Hindlimb muscle (tissue), 1 donor: ENCODE data around the gene TGM2. TPM values are rescaled to one million over a fixed set of nuclear protein-coding genes. Genes with fewer than 3 reads are reported as not detected.

Experiments
- DNase-seq: peaks from one replicate; pipeline ENCODE4 v3.0.0-alpha.2; 2013
- polyA plus RNA-seq: library from polyadenylated mRNA; unstranded; fragments of 120-200 nt; gene quantifications from one replicate; pipeline ENCODE4 v1.2.1, GENCODE V29; 2013; ENCODE audit not compliant: insufficient read length

TGM2 gene
- polyA plus RNA-seq, 1 donor = 14.9 TPM

DNA sequence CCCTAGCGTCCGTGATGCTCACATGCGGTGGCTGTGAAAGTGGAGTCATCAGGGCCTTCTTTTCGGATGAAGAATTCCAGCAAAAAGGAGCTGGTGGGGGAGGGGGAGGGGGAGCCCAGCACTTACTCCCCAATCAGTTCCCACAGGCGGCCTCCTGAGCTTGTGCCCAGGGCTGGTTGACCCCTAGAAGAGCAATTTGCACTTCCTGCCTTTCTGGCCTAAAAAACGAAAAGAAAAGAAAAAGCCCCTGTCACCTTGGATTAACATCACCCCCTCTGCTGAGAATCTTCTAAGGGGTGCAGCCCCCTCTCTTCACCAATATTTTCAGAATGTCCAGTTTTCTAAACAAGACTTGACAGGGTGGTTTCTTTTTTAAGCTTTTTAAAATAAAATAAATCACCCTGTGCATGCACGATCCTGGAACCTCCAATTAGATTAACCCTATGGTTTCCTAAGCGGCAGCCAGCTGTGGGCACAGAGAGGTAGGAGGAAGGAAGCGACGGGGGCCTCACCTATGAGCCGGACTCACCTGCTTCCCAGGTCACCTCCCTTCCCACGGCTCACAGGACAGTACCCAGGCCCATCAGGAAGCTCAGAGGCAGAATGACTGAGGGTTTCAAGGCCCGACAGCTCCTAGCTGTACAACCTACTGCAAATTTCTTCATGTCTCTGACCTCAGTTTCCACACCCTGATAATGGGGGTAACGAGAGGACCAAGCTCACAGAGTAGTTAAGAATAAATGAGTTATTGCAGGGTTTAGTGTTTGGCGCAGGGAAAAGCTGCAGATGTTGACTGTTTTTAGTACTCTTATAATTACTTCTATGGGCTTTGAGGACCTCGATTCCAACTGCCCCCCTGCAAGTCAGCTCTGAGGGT is 10.5 kb upstream of the TGM2 start:
- no peak for DNase-seq

DNA sequence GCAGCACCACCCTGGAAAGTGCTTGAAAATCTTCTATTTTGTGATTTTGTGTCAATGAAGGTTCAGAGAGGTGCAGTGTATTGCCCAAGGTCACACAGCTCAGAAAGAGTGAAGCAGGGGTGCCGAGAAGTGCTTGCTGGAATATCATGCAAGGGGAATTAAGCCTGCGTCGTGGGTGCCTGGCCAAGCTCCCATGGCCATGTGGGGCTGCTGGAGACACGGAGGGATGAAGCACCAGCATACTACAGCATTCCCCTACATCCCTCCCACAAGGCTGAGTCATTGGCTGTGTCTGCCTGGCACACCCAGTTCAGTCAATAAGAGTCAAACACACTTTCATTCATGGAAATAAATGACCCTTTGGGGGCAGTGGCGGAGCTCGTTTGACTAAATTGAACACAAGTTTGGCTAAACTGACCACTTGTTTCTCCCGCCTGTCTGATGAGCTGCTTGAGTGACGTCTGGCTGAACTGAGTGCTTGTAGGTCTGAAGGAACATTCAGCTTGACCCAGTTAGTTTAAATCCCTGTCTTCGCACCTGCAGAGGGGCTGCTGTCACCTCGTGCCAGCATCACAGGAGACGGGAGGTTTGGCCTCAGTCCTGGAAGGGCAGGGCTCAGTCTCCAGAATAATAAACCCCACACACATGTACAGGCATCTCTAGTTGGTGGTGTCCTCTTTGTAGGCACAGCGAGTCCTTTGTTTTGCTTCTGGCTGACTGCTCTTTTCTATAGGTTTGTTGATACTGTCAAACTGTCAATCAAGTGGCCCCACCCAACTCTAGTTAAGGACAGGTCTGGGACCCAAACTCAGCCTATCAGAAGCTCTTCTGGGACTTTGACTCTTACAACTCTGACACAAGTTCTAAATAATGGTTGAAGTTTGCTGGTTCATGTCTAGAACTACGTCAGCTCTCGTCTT is 8.4 kb upstream of the TGM2 start:
- peak; percentile 29 for DNase-seq

DNA sequence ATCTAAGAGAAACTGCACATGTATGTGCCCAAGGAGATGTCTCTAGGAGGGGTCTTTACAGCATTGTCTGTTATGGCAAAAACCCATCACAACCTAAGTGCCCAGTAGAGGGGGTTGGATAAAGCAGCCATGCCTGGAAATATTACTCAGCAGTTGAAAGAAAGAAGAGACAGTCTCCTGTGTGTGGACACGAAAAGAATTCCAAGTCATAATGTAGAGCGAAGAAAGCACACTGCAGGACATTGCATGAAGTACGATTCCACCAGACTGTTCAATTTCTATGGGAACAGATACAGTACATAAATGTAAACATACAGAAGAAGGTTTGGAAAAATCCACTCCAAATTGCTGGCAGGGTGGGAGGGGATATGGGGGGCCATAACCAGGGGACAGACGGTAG is 7.3 kb upstream of the TGM2 start:
- DNase-seq = peak; percentile 36

DNA sequence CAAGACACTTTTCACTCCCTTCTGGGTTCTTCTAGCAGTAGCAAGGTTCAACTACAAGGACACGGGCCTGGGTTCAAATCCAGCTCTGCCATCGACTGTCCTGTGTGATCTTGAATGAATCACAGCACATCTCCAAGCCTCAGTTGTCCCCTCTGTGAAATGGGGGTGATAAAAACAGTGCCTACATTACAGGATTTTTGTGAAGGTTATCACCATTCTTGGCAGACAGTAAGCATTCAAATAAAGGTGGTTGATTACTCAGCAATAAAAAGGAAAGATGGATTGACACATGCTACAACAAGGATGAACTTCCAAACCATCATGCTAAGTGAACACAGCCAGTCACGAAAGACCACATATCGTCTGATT is 6.6 kb upstream of the TGM2 start:
- no peak for DNase-seq

DNA sequence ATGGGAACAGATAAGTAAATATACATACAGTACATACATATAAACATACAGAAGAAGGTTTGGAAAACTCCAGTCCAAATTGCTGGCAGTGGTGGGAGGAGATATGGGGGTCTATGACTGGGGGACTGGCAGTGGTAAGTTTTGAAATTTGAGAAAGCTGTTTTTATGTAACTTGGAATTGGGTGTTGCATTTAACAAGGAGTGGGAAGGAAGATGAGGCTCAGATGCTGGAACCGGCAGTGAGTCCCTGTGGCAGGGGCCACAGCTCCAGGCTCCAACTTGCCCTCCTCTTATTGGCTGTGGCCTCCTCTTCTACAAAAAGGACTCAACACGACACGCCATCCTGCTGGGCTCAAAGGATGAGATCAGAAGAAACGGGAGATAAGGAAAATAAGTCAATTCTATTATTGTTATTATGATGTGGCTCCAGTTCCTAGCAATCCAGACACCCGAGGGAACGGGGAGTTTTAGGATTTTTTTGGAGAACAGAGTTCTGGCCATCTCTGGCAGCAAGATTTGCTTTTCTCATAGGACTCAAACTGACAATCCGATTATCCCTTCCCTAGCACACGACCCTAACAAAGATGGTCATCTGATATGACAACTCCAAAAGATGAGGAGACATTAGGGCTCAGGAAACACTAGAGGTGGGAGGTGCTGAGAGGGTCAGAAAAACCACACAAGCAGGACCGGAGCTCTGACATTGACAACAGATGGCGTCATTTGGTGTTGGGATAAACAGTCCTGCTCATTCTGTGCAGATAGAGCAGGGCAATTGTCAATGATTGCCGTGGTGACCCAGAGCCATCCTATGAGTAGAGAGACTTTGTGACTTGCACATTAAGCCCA is 6.0 kb upstream of the TGM2 start:
- no peak for DNase-seq

DNA sequence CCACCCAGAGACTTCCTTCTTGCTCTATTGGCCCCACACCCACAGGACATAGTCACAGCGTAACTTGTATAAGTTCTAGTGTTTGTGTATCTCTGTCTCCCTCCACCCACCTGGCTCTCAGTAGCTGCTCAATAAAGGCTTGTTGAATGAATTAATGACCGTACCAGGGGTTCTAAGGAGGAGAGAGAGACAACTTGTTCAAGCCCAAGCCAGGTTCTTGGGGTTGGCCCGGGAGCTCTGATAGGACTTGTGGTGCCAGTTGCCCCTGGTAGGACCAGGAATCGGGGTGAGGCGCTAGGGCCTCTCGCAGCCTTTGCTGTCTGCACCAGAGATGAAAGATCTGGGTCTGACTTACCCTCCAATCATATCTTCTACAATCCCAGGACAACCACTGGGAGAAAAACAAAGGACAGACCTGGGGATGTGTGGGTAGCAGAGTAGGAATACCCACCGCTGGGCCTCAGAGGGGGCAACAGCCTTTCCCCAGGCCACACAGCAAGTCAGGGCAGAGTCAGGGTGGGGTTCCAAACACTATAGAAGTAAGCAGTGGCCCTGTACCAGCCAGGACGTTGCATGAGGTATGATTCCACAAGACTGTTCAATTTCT is 5.3 kb upstream of the TGM2 start:
- no peak for DNase-seq

DNA sequence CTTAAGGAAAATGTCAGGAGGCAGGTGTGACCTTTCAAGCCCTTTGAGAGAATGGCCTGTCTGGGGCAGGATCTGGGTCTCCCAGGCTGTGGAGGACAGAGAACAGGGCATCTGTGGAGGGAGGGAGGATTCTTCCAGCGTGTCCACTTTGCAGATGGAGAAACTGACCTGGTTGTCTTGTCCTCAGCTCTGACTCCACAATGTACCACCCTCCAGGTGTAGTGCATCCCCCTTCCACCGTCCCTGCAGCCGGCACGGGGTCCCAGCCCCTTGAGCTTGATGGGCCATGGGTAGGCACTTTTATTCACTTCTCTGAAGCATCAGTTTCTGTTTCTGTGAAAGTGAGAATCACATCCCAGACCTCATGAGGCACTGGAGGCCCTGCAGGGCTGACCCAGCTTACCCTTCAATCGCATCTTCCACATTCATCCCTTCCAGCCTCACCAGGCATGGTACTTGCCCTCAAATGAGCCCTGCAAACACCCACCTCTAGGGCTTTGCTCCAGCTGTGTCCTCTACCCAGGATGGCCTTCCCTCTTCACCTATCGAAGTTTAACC is 4.6 kb upstream of the TGM2 start:
- no peak for DNase-seq

DNA sequence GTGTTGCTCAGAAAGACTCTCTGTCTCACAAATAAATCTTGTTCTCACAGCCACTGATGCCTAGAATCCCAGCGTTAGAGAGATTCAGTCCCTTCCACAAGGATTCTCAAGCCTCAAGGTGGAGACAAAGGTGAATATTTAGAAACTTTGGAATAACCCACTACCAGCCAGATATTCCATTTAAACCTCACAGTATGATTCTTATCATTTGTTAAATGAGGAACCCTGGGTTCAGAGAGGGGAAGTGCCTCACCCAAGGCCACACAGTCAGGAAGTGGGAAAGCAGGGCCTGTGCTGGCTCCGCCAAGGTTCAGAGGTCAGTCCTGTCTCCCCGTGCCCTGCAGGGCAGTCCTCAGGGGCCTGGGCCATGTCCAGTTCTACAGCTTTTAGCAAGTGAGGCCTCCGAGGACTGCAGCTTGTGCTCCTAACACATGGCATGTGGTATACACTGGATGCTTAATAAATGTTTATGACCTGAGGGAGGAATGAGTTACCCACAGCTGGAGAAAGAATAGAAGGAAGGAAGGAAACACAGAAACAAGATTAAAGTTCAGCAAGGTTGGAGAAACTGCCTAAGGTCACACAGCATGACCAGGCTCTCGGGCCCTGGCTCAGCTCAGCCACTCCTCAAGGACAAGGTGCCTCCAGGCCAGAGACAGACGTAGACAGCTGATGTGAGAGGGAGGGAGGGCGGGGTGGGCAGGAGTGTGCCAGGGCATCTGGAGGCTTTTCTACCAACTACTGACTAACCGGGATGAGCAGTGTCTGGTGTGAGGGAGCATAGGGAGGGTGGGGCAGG is 3.9 kb upstream of the TGM2 start:
- DNase-seq = no peak

DNA sequence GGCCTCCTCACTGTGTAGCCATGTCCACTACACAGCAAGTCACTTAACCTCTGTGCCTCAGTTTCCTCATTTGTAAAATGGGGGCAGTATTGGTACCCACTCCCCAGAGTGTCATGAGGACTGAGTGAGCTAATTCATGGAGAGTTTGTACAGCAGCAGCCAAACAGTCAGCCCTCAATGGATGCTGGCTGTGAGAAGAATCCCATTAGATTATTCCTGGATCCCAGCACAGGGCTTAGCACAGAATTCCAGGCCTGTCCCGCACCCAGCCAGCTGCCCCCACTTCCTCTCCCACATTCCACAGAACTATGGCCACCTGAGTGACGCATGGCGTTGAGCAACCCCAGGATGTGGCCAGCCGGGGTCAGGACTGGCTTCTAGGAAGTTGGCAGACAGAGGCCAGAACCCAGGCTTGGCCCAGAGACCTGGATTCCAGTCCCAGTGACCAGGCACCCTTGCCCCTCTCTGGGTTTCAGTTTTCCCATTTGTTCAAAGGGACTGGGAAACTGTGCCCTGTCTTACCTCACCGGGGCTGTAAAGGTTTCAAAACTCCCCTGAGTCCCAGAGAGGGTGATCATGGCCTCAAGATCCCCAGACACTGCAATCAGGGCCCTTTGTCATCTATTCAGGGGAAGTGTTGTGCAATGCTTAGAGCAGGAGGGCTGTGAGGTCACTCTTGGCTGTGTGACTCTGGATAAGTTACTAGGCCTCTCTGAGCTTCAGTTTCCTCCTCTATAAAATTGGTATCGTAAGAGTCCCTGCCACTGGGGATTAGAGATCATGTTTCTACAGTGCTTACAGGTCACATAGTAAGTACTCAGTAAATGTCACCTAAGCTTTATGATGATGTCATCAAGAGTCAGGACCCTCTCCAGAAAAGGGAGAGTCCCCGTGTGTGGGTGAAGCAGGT is 3.0 kb upstream of the TGM2 start:
- DNase-seq = no peak

DNA sequence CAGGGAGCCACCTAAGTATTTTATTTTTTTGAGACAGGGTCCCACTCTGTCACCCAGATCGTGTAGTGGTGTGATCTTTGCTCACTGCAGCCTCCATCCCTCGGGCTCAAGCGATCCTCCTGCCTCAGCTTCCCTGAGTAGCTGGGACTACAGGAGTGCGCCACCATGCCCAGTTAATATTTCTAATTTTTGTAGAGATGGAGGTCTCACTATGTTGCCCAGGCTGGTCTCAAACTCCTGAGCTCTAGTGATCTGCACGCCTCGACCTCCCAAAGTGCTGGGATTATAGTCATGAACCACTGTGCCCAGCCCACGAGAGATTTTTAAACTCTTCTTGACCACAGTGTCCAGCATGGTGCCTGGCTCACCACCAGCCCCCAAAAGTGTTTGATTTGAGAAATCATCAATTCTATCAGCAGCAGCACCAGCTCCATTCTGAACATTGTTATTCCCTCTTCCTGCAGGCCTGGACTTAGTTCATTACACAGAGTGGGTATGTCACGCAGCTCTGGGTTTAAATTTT is 2.3 kb upstream of the TGM2 start:
- no peak for DNase-seq

DNA sequence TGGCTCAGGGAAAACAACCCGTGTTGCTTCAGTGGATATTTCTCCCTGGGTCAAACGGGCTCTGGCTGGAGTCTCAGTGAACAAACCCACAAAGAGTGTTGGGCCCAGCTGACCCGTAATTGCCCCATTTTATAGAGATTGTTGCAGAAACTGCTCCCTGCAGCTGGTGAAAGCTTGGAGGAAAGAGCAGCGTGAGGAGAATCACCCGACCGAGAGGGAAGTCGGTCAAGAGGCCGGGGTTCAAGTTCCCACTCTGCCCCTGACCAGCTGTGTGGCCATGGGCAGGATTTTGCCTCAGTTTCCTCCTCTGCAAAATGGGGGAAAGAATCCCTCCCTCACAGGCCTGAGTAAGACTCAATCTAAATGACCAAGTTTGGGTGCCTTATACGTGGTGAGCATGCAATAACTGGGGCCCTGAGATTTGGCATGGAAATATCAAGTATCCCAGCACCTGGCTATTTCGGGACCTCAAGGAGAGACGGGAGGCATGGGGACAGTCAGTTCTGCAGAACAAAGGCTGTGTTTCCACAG is 1.7 kb upstream of the TGM2 start:
- DNase-seq = no peak

DNA sequence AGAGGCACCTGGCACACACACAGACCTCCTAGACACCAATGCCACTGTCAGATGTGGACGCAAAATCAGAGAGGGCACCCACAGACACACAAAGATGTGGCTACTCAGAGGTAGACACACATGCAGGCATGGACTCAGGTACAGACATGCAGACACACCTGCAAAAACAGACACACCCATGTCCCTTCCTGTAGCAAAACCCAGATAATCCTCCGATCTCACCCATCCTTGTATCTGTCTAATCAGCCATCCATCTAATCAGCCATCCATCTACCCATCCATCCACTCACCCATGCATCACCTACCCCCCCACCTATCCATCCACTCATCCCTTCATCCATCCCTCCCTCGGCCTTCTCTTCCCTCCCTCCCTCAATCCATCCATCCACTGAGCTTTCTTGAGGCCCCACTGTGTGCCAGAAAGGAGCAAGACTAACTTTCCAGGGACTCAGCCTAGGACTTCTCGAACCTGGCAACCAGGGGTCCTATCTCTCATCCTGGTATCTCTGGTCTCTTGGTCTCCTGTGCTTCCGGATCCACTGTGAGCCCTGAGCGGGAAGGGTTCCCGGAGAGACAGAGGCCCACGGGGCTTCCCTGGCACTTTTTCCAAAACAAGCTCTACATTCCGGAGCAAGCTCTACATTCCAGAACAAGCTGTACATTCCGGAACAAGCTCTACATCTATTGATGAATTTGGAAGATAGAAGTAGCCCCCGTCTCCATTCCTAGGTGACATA is 1.1 kb upstream of the TGM2 start:
- no peak for DNase-seq

DNA sequence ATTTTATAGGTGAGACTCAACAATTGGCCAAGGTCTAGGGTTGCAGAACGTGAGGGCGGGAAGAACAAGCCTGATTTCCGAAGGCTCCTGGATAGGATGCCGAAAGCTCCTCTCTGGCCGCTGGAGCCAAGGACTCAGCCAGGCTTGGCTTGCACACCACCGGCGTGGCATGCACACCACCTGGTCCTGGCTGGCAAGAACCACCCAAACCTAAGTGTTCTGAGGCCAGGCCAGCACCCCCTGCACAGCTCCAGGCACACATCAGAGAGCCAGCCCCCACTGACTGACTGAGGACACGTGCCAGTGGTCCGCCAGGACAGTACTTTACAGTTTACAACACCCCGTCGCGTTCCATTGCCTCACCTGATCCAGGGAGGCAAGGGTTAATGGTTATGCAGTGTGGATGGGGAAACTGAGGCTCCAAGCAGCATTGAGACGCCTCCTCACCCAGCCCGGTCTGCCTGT is 414 bp downstream of the TGM2 start:
- no peak for DNase-seq

DNA sequence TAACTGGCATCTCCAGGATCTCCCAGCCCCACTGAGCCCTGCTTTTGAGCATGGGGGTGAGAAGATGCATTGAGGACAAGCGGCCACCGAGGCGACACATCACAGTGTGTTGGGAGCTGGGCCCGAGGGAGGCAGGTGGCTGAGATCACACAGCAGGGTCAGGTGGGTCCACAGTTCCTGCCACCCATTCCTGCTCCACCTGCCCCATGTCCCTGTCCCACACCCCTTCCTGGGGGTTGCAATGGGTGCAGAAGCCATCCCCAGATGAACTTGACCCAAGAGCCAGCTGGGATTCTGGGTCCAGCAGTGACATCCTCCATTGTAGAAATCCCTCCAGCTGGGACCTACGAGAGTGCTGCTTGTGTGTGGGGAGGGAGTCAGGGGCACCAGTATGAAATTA is 1.0 kb downstream of the TGM2 start:
- no peak for DNase-seq

DNA sequence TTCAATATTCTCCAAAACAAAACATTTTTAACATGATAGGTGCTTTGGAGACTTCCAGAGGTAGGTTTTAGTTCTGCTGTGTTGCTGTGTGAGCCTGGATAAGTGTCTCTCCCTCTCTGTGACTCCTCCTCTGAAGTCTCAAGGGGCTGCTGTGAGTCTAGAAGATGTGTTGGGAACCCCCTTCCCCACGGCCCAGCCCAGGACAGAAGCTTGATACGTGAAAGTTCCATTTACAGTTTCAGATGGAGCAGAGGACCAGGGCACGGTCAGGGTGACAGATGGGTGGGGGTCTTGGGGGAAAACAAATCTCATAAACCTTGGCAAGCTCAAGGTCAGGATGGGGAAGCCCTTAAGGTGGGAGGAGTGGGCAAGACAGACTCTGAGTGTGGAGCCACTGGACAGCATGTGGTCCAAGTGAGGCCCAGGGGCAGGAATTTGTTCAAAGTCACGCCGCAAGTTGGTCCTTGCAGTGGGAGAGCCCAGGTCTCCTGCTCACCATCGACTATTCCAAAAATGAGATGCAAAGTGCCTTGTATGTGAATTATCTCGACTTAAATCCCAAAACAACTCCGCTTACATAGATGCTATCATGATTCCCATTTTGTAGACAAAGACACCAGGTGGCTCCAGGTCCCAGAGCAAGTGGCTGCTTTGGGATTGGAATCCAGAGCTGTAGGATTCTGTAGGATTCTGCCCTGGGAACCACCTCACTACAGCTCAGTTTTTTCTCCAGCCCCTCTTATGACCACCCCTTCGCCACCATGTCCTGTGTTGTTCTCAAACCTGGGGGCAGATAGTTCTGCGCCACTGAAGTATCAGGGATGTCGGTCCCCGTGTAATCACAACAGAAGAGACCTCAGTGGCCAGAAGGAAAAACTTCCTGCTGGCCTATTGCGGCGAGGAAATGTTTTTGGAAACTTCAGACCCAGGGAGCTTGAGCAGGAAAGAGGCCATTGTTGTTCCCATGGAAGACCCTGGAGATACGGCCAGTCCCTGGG is 1.9 kb downstream of the TGM2 start:
- DNase-seq = no peak

DNA sequence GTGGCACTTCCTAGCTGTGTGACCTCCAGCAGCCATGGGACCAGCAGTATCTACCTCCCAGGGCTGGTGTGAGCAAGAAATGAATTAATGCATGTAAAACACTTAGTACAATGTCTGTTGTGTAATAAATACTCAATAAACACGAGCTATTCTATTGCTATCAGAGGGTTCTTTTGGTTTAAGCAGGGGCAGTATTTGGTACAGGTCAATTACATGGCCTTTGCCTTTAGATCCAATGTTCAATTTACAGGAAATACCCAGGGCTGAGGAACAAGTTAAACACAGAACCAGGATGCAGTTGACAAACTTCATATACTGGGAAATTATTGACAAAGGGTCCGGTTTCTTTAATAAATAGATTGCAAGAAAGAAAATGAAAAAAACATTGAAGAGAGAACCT is 2.9 kb downstream of the TGM2 start:
- no peak for DNase-seq

DNA sequence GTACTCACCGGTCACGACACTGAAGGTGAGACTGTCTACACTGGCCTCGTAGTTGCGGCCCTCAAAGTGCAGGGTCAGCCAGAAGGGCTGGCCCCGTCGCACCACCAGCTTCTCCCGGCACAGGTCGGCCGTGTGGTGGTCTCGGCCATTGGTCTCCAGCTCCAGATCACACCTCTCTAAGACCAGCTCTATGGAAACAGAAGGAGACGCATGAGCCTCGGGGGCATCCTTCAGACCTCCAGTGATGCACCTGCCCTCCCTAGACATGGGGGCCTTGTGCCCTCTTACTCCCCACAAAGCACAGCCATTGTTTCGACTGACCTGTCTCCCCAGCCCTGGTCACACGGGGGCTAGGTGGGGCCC is 3.7 kb downstream of the TGM2 start:
- no peak for DNase-seq
